GM12875 (cell line): ENCODE measurements around the gene TTLL10.

ENCODE experiments used
- H3K4me3 ChIP-seq: one replicate; pipeline ENCODE4 v1.5.1; 2011; ENCODE audit warnings: low read depth, low read length, control low read depth
- CTCF ChIP-seq: IDR thresholded peaks from 2 replicates; pipeline ENCODE4 v1.5.1; 2011; ENCODE audit warnings: low read depth, mild to moderate bottlenecking, control low read depth, inconsistent platforms, low read length, moderate library complexity, borderline replicate concordance; ENCODE audit not compliant: insufficient read depth

Gene TTLL10

GRCh38 chr1:1142844-1143243 lies 30.8 kb upstream of the TTLL10 start:
- no peak overlapping the region for H3K4me3 ChIP-seq
- TF ChIP-seq CTCF, result no peak

- no peak for TF ChIP-seq CTCF
Measured at GRCh38 chr1:1143636-1144035, 30.0 kb upstream of the TTLL10 start.

GRCh38 chr1:1144122-1144842 lies 29.4 kb upstream of the TTLL10 start:
- no peak overlapping the region for H3K4me3 ChIP-seq

More at GRCh38 chr1:1143636-1144035, 30.0 kb upstream of the TTLL10 start:
- no peak overlapping the region for H3K4me3 ChIP-seq

GRCh38 chr1:1144843-1145546 lies 28.7 kb upstream of the TTLL10 start:
- H3K4me3 ChIP-seq, result no peak overlapping the region
- no peak for TF ChIP-seq CTCF

More at GRCh38 chr1:1144122-1144842, 29.4 kb upstream of the TTLL10 start:
- no peak for TF ChIP-seq CTCF

GRCh38 chr1:1145547-1145914 lies 28.1 kb upstream of the TTLL10 start:
- TF ChIP-seq CTCF, result no peak
- no peak overlapping the region for H3K4me3 ChIP-seq

- H3K4me3 ChIP-seq, result no peak overlapping the region
Measured at GRCh38 chr1:1146026-1146425, 27.7 kb upstream of the TTLL10 start.

More at GRCh38 chr1:1146026-1146425, 27.7 kb upstream of the TTLL10 start:
- no peak for TF ChIP-seq CTCF
